ENCODE measurements around the gene TMEM60.

- TF ChIP-seq EZH2 (IDR thresholded peaks at IDR 0.05; ENCODE audit: borderline replicate concordance, insufficient read depth, low read depth, low read length, poor library complexity, severe bottlenecking) (no peak), CTCF (IDR thresholded peaks at IDR 0.05) (no peak)
Measured at GRCh38 chr7:77786741-77787140, 11.5 kb downstream of the TMEM60 start.

All from B cell (primary cell).